ENCODE results near the gene CFAP46. TPM values are rescaled to one million over a fixed set of nuclear protein-coding genes. Genes with fewer than 3 reads are reported as not detected.

CFAP46 gene
- total and polyA plus RNA-seq, 2 of the 8 experiments (the other 6 are each of a cell fraction or from before 2014, with no cell fraction given), result 2.6 to 4.8 TPM

GRCh38 chr10:132909491-132910071 lies 32.8 kb downstream of the CFAP46 start:
- H3K9me3 ChIP-seq (ENCODE audit: insufficient read depth in 2 of 2, low read depth in 1 of 2, low read length in 1 of 2), result no peaks in the 10 kb centered on the region
- no peaks in the 10 kb centered on the region for H3K36me3 ChIP-seq (ENCODE audit: control insufficient read depth in 2 of 4, insufficient read depth in 4 of 4, low read length in 3 of 4)
- DNase-seq (ENCODE audit: low read depth in 1 of 2, low spot score in 2 of 2), result no peak
- H3K4me3 ChIP-seq (ENCODE audit: extremely low read depth in 1 of 4, insufficient read depth in 2 of 4, low read depth in 3 of 4, low read length in 4 of 4), result no peak overlapping the region
- 94% methylated on average over 17 of the region's 21 CpGs; no CpG with 5 or more reads in 1 of the 2 experiments for WGBS, 2 experiments (ENCODE audit: extremely low coverage in 1 of 2, insufficient coverage in 1 of 2, insufficient read length in 1 of 2, insufficient replicate concordance in 2 of 2, low coverage in 1 of 2, low lambda C conversion rate in 2 of 2, missing lambda C conversion rate in 1 of 2)
- H3K23me2 ChIP-seq (ENCODE audit: low read depth, low read length), result no peaks in the 10 kb centered on the region
- no peak overlapping the region for H3K27ac ChIP-seq (ENCODE audit: low read depth, low read length)
- H4K5ac ChIP-seq (ENCODE audit: insufficient read length, low read depth, low read length), result no peak overlapping the region
- FAIRE-seq, result no peak
- H3K9ac ChIP-seq (replicated peaks in 1 of 4; ENCODE audit: extremely low read depth in 1 of 4, low read depth in 3 of 4, low read length in 3 of 4), result no peak overlapping the region
- no peak overlapping the region for H3K14ac ChIP-seq (ENCODE audit: insufficient read length)
- H3K56ac ChIP-seq (replicated peaks; ENCODE audit: insufficient read length, low read depth, low read length), result no peak overlapping the region
- ChIA-PET POLR2A (ENCODE audit: partially characterized antibody) (no interaction called here), CTCF (ENCODE audit: partially characterized antibody) (interaction anchor here (0.6 to 2.0 kb wide), 5 partner anchors 9 to 214 kb away, joined by 3 to 8 read pairs (median 5); no protein-coding TSS in a partner anchor)
- no peak overlapping the region for H2AFZ ChIP-seq (ENCODE audit: low read length)
- no peak overlapping the region for H2BK12ac ChIP-seq (ENCODE audit: low read depth, low read length)
- no peak overlapping the region for H3K4ac ChIP-seq (replicated peaks; ENCODE audit: insufficient read length, low read depth, low read length)
- H3K4me1 ChIP-seq (replicated peaks in 1 of 4; ENCODE audit: control insufficient read depth in 3 of 4, insufficient read depth in 4 of 4, low read length in 3 of 4), result peaks cover 0 to 25% (median 2%) of the 10 kb centered on the region in 4 experiments; a peak in 6 of 7 replicates
- H3K79me1 ChIP-seq (ENCODE audit: low read depth, low read length), result no peaks in the 10 kb centered on the region
- no peak overlapping the region for H4K8ac ChIP-seq (ENCODE audit: extremely low read depth, insufficient read depth, low read length)
- peak overlapping the region; percentile 82; the same call in 1 of the 2 replicates for H2AK5ac ChIP-seq (ENCODE audit: low read depth, low read length)
- no peak overlapping the region for H2BK120ac ChIP-seq (replicated peaks; ENCODE audit: low read depth, low read length)
- no peak for TF ChIP-seq PHF8 (conservative IDR thresholded peaks at IDR 0.05; ENCODE audit: low read depth, low read length)
- TF ChIP-seq RFX5 (IDR thresholded peaks at IDR 0.05; ENCODE audit: borderline replicate concordance, low read depth, low read length), result no peak
- no peak overlapping the region for H2BK20ac ChIP-seq (ENCODE audit: low read length)
- H3K23ac ChIP-seq (ENCODE audit: insufficient read length), result no peak overlapping the region
- 0 out of 2 replicates have a peak overlapping the region, but pooled peaks have one; percentile 29 for H2BK15ac ChIP-seq (ENCODE audit: low read length)
- no peak overlapping the region for H4K91ac ChIP-seq (replicated peaks; ENCODE audit: insufficient read length, low read length)
- no peak overlapping the region for H3K4me2 ChIP-seq (ENCODE audit: insufficient read depth in 1 of 2, low read depth in 2 of 2, low read length in 2 of 2)
- no peaks in the 10 kb centered on the region for H3K27me3 ChIP-seq (replicated peaks in 1 of 4; ENCODE audit: control insufficient read depth in 3 of 4, extremely low read depth in 1 of 4, insufficient read depth in 3 of 4, low read length in 3 of 4)
- 0 out of 2 replicates have a peak overlapping the region, but pooled peaks have one; percentile 24 for H2BK5ac ChIP-seq (ENCODE audit: low read depth, low read length)
- no peak overlapping the region for H3K18ac ChIP-seq (ENCODE audit: extremely low read depth, low read length)
- H3K79me2 ChIP-seq (ENCODE audit: control insufficient read depth in 1 of 2, insufficient read depth in 2 of 2, low read length in 2 of 2), result no peaks in the 10 kb centered on the region
- H4K20me1 ChIP-seq (replicated peaks in 1 of 2; ENCODE audit: control insufficient read depth in 1 of 2, insufficient read depth in 2 of 2, low read length in 2 of 2), result no peaks in the 10 kb centered on the region
